Liver (tissue), 9 donors: ENCODE data around the gene THRAP3. TPM values are rescaled to one million over a fixed set of nuclear protein-coding genes. Genes with fewer than 3 reads are reported as not detected.

ENCODE experiments used
- DNase-seq: peaks from one replicate; pipeline ENCODE4 v3.0.0-alpha.2; 2017; ENCODE audit warnings: low spot score
- H3K27ac ChIP-seq, 2 donors: one replicate each; pipeline ENCODE4 v1.7.0; 2013; ENCODE audit warnings: inconsistent platforms in 2 of 2, low read length in 2 of 2, control low read depth in 1 of 2, low read depth in 1 of 2, mild to moderate bottlenecking in 1 of 2
- H3K27me3 ChIP-seq, 4 donors: one replicate each; pipeline versions ENCODE4 v1.6.1 to v1.7.0; 2013; ENCODE audit warnings: low read length in 3 of 4, inconsistent platforms in 1 of 4, mild to moderate bottlenecking in 1 of 4, moderate library complexity in 1 of 4; ENCODE audit not compliant: control insufficient read depth in 4 of 4, insufficient read depth in 4 of 4
- H3K36me3 ChIP-seq, 4 donors: one replicate each; pipeline versions ENCODE4 v1.6.1 to v1.7.0; 2013; ENCODE audit warnings: low read length in 3 of 4, mild to moderate bottlenecking in 3 of 4, low read depth in 1 of 4, moderate library complexity in 1 of 4; ENCODE audit not compliant: control insufficient read depth in 4 of 4, insufficient read depth in 3 of 4
- H3K4me1 ChIP-seq, 4 donors: one replicate each; pipeline versions ENCODE4 v1.6.1 to v1.7.0; 2013; ENCODE audit warnings: low read length in 3 of 4, mild to moderate bottlenecking in 3 of 4, moderate library complexity in 1 of 4; ENCODE audit not compliant: control insufficient read depth in 4 of 4, insufficient read depth in 4 of 4
- H3K4me3 ChIP-seq, 3 donors: one replicate each; pipeline versions ENCODE4 v1.6.1 to v1.7.0; 2013; ENCODE audit warnings: low read length in 3 of 3, control low read depth in 1 of 3, low read depth in 1 of 3, mild to moderate bottlenecking in 1 of 3
- H3K9ac ChIP-seq, 2 donors: one replicate each; pipeline ENCODE4 v1.7.0; 2013; ENCODE audit warnings: low read length in 2 of 2, mild to moderate bottlenecking in 2 of 2, moderate library complexity in 2 of 2, control low read depth in 1 of 2, low read depth in 1 of 2
- H3K9me3 ChIP-seq, 4 donors: one replicate each; pipeline versions ENCODE4 v1.6.1 to v1.7.0; 2013; ENCODE audit warnings: low read length in 3 of 4; ENCODE audit not compliant: control insufficient read depth in 4 of 4
- ATF3 ChIP-seq: IDR thresholded peaks from 2 replicates; pipeline ENCODE4 v1.6.1; 2016; ENCODE audit warnings: antibody characterized with exemption
- CTCF ChIP-seq: fragments of 150-350 bp; IDR thresholded peaks from 2 replicates; pipeline ENCODE4 v1.5.1; 2017; ENCODE audit warnings: improper control_type of control experiment, low read depth, low read length; ENCODE audit not compliant: missing input control
- FOXA1 ChIP-seq: IDR thresholded peaks from 2 replicates; pipeline ENCODE4 v1.6.1; 2016; ENCODE audit warnings: antibody characterized with exemption
- GABPA ChIP-seq, 2 donors: IDR thresholded peaks in 1 of 2; conservative IDR thresholded peaks in 1 of 2; 2 replicates each; pipeline ENCODE4 v1.6.1; 2016; ENCODE audit warnings: antibody characterized with exemption in 2 of 2, mild to moderate bottlenecking in 1 of 2, moderate library complexity in 1 of 2
- HNF4A ChIP-seq, 2 donors: conservative IDR thresholded peaks; 2 replicates each; pipeline ENCODE4 v1.6.1; 2016; ENCODE audit warnings: antibody characterized with exemption in 2 of 2, mild to moderate bottlenecking in 2 of 2
- HNF4G ChIP-seq: IDR thresholded peaks from 2 replicates; pipeline ENCODE4 v1.6.1; 2016; ENCODE audit warnings: antibody characterized with exemption
- JUND ChIP-seq, 2 donors: IDR thresholded peaks; 2 replicates each; pipeline ENCODE4 v1.6.1; 2016; ENCODE audit warnings: antibody characterized with exemption in 2 of 2
- NR2F2 ChIP-seq: IDR thresholded peaks from 2 replicates; pipeline ENCODE4 v1.6.1; 2016; ENCODE audit warnings: antibody characterized with exemption
- RAD21 ChIP-seq, 2 donors: IDR thresholded peaks; 2 replicates each; pipeline ENCODE4 v1.6.1; 2016; ENCODE audit warnings: antibody characterized with exemption in 2 of 2, mild to moderate bottlenecking in 2 of 2
- REST ChIP-seq: IDR thresholded peaks from 2 replicates; pipeline ENCODE4 v1.6.1; 2016; ENCODE audit warnings: antibody characterized with exemption, mild to moderate bottlenecking
- SP1 ChIP-seq: IDR thresholded peaks from 2 replicates; pipeline ENCODE4 v1.6.1; 2018; ENCODE audit warnings: antibody characterized with exemption, mild to moderate bottlenecking
- TAF1 ChIP-seq: conservative IDR thresholded peaks from 2 replicates; pipeline ENCODE4 v1.6.1; 2016; ENCODE audit warnings: antibody characterized with exemption, mild to moderate bottlenecking
- YY1 ChIP-seq: IDR thresholded peaks from 2 replicates; pipeline ENCODE4 v1.6.1; 2016; ENCODE audit warnings: antibody characterized with exemption, mild to moderate bottlenecking
- ZBTB33 ChIP-seq: IDR thresholded peaks from 2 replicates; pipeline ENCODE4 v1.6.1; 2016; ENCODE audit warnings: antibody characterized with exemption
- WGBS: extraction: QIAGEN DNeasy Blood & Tissue Kit; methylation state at CpG from one replicate; pipeline ENCODE4 v1.1.7; 2013; 5-methylcytosine and 5-hydroxymethylcytosine counted together
- polyA plus RNA-seq, 2 donors: library from polyadenylated mRNA; stranded (reverse) in 1 of 2; unstranded in 1 of 2; fragments of 200-250 nt in 1 of 2; fragments of >200 nt in 1 of 2; fragmentation: Nextera tagmentation in 1 of 2; extraction: Ambion mirVana in 1 of 2; gene quantifications; one replicate each; pipeline versions ENCODE4 v1.2.1 to v1.2.3, GENCODE V29; 2013 to 2015
- total RNA-seq, 2 donors: library from RNA; depleted of rRNA; stranded (reverse); fragments of >200 nt; gene quantifications; one replicate each; pipeline ENCODE4 v1.2.3, GENCODE V29; 2014
- TF ChIP-seq, protein P1 (sequence below): IDR thresholded peaks from 2 replicates; pipeline ENCODE4 v1.6.1; 2016; ENCODE audit warnings: antibody characterized with exemption
- donor health status: healthy.
- donor health status: healthy.
- donor health status: healthy.
- donor health status: healthy.
- donor health status: healthy.

Gene THRAP3
- total and polyA plus RNA-seq, 4 donors = 21.3 to 55.1 (median 45.8) TPM

GRCh38 chr1:36339615-36340014, 115.4 kb downstream of the THRAP3 start (continued):
- TF ChIP-seq HNF4A (conservative IDR thresholded peaks at IDR 0.05) (no peak), GABPA (IDR thresholded peaks at IDR 0.05 in 1 of 2, conservative IDR thresholded peaks at IDR 0.05 in 1 of 2) (no peak)

- no peak for DNase-seq
- peaks cover 0 to 2% (median under 1%) of the 10 kb centered on the region in 4 donors for H3K4me1 ChIP-seq
- TF ChIP-seq JUND (IDR thresholded peaks at IDR 0.05) (no peak), YY1 (no peak), GABPA (IDR thresholded peaks at IDR 0.05 in 1 of 2, conservative IDR thresholded peaks at IDR 0.05 in 1 of 2) (no peak)
- H3K36me3 ChIP-seq = peaks cover 6 to 59% (median 19%) of the 10 kb centered on the region in 4 donors
- H3K9ac ChIP-seq = no peak overlapping the region
- H3K27me3 ChIP-seq = no peaks in the 10 kb centered on the region
- H3K9me3 ChIP-seq = no peaks in the 10 kb centered on the region
- 93% methylated on average over 34 of the region's 34 CpGs for WGBS
- H3K27ac ChIP-seq = no peak overlapping the region
- H3K4me3 ChIP-seq = no peak overlapping the region
Measured at GRCh38 chr1:36341626-36342320, 117.5 kb downstream of the THRAP3 start.

DNA sequence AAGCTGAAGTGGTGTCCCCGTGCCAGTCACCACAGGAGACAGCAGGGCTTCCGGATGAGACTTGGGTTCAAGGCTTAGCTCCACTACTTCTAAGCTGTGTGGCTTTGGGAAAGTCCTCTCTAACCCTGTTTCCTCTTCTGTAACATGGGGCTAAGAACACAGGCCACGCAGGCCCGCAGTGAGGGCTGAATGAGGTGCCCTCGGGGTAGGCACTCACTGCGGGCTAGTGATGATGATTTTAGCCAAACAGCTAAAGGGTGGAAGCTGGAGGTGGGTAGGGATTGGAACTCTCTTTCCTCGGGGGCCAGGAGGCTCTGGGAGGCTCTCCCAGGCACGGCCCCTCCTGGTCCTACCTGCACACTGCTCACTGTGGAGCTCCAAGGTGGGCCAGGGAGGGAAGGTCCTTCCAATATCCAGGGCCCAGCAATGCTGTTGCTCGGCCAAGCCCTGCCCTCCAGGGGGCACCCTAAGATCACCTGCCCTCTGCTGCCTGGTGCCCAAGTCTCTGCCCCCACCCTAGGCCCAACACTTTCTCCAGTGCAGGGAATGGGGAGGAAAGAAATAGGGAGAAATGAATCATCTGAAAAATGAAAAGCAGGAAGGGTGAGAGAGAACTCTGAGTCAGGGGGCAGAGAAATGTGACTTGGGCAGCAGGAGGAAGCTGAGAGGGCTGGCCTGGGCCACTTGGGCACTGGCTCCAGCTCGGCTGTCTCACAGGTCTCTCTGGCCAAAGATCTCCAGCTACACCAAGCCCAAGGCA, 118.4 kb downstream of the THRAP3 start:
- WGBS = 83% methylated on average over 10 of the region's 10 CpGs
- Histone ChIP-seq H3K4me3 (no peak overlapping the region), H3K36me3 (peaks cover 9 to 65% (median 23%) of the 10 kb centered on the region in 4 donors), H3K27ac (peak overlapping the region in 1 of 2 donors; percentile 27), H3K27me3 (no peaks in the 10 kb centered on the region), H3K9me3 (no peaks in the 10 kb centered on the region), H3K9ac (no peak overlapping the region), H3K4me1 (peaks cover 0 to 2% (median under 1%) of the 10 kb centered on the region in 4 donors)
- DNase-seq = peak; percentile 67
- no peak for TF ChIP-seq TAF1
- TF ChIP-seq REST = no peak
- no peak for TF ChIP-seq SP1
- no peak for TF ChIP-seq HNF4G
- TF ChIP-seq ATF3 = no peak
- TF ChIP-seq FOXA1 = no peak
- TF ChIP-seq, protein P1, sequence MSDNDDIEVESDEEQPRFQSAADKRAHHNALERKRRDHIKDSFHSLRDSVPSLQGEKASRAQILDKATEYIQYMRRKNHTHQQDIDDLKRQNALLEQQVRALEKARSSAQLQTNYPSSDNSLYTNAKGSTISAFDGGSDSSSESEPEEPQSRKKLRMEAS = no peak
- TF ChIP-seq YY1 = no peak
- TF ChIP-seq CTCF = peak; percentile 57
- no peak for TF ChIP-seq GABPA (IDR thresholded peaks at IDR 0.05 in 1 of 2, conservative IDR thresholded peaks at IDR 0.05 in 1 of 2)
- TF ChIP-seq NR2F2 = no peak
- TF ChIP-seq ZBTB33 = no peak
- TF ChIP-seq RAD21 (IDR thresholded peaks at IDR 0.05) = peak; percentile 76 to 86
- no peak for TF ChIP-seq HNF4A (conservative IDR thresholded peaks at IDR 0.05)
